NOMO-1 (cell line): Measurements from ENCODE around the gene CEP295NL.
"Not testable (repeated sequence)": the region's sequence is repeated elsewhere in the genome, so short reads cannot be mapped to it uniquely, and the experiment has no call there.

ENCODE experiments used
- DNase-seq, 2 experiments: peaks; one replicate each; lab custom pipeline; 2025; ENCODE audit not compliant: unreplicated experiment in 2 of 2; lab: John Stamatoyannopoulos, UW

The CEP295NL gene

DNA sequence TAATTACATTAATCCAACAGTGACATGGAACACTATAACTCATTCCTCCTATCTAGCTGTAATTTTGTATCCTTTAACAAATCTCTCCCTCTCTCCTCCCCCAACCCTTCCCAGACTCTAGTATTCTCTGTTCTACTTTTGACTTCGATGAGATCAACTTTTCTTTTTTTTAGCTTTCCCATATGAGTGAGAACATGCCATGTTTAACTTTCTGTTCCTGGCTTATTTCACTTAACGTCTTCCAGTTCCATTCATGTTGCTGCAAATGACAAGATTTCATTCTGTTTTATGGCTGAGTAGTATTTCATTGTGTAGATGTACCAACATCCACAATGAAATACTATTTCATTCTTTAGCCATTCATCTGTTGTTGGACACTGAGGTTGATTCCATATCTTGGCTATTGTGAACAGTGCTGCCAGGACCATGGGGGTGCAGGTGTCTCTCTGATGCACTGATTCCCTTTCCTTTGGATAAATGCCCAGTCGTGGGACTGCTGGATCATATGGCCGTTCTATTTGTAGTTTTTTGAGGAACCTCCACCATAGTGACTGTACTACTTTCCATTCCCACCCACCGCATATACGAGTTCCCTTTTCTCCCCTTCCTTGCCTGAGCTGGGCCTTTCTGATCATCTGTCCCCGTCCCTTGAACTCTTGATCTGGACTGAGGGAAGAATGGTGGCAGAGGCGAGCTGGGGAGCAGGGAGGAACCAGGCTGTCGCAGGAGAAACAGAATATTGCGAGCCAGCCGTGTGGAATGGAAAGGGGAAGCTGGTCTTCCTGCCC, 7.7 kb upstream of the CEP295NL start:
- DNase-seq: peak; percentile 60 to 80

DNA sequence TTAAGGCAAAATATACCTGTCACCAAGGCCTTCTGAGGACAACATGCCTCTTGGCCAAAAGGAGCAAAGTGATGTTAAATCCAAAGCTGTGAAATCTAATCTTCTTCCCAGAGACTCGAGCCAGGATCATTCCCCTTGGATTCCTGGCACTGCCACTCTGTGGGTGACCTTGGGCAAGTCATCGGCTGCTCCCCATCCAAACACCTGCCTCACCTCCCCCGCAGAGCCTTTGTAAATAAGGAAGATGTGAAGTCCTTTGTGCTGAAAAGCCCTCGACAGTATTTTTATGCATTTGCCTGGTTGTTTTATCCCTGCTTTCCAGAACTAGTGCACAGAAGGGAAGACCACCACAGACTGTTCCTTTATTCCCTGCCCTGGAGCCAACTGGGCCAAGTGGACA, 5.4 kb upstream of the CEP295NL start:
- DNase-seq: no peak

DNA sequence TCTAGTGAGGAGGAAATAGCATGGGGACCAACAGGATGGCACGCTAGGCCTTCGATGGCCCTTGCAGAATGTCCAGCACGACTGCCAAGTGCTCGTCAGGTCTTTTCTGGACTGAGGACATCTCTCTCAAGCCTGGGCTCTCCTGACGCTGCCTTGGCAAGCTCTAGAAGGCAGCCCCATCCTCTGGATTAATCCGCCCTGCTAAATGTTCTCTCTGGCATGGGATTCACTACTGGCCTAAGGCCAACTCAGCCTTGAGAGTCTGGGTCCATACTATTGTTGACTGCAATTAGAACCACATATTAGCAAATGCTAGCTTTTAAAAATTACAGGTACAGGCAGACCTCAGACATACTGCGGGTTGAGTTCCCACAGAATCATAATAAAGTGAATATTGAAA, 2.5 kb upstream of the CEP295NL start:
- DNase-seq: no peak

DNA sequence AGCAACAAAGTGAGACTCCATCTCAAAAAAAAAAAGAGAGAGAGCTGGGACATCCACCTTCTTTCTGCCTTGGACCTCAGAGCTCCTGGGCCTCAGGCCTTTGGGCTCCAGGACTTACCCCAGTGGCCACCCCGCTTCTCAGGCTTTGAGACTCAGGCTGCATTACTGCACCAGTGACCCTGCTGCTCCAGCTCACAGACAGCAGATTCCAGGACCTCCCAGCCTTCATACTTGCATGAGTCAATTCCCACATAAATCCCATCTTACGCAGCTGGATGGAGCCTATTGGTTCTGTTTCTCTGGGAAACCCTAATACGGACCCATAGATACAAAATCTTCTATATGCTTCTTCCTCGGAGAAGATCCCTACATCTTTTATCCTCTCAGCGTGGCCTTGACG, 2.1 kb upstream of the CEP295NL start:
- DNase-seq: no peak

DNA sequence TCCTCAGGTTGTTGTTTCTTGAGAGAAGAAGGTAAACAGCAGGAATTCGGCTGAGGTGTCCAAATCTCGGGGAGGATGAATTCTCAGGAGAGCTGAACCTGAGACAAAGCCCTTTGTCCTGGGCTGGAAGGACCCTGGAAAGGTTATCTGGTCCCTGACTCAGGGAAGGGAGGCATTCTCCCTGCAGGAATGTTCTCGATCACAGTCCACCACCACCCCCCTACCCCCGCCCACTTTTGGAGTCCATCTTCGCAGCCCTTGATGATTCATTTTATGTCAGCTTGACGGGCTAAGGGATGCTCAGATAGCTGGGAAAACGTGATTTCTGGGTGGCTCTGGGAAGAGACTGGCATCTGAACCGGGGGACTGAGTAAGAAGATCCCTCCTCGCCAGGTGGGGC, 1.4 kb upstream of the CEP295NL start:
- DNase-seq: no peak

DNA sequence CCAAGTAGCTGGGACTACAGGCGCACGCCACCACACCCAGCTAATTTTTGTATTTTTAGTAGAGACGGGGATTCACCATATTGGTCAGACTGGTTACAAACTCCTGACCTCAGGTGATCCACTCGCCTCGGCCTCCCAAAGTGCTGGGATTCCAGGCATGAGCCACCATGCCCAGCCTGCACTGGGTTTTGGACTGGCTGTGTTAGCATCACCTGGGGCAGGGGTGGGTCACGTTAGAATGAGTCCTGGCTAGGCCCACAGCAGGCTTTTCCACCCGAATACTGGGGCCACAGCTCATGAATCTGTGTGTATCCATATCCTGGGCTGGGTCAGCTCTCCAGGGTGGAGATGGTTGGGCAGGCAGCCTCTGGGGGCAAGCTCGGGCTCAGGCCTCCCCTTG, 770 bp downstream of the CEP295NL start:
- DNase-seq: not testable (repeated sequence)

DNA sequence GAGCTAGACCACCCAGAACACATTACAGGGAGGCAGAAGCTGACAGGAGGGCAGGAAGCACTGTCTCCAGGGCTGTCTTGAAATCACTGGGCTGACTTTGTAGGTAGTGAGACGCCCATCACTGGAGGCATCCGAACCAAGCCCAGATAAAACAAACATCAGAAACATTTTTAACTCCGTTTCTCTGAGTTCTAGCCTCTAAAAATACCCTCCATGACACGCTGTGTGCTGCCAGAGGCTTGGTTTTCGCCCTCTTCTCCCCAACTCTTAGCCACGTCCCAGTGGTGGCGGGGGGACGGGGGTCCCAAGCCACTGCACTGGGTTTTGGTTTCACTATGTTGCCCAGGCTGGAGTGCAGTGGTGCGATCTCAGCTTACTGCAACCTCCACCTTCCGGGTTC, 1.2 kb downstream of the CEP295NL start:
- no peak for DNase-seq

DNA sequence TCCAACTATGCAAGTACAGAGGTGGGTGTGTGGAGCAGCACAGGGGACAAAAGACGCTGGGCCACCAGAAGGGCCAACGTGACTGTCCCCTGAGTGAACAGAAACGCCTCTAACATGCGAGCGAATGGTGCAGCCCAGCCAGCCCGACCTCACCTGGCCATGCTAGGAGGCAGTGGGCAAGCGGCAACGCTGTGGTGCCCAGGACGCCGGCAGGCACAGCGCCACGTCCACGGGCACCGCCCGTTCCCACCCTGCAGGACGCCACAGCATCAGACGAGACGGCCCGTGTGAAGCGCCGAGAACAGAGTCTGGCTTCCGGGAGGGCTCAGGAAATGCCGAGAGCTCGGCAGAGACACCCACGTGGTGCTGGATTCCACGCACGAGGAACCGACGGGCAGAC, 2.2 kb downstream of the CEP295NL start:
- no peak for DNase-seq

DNA sequence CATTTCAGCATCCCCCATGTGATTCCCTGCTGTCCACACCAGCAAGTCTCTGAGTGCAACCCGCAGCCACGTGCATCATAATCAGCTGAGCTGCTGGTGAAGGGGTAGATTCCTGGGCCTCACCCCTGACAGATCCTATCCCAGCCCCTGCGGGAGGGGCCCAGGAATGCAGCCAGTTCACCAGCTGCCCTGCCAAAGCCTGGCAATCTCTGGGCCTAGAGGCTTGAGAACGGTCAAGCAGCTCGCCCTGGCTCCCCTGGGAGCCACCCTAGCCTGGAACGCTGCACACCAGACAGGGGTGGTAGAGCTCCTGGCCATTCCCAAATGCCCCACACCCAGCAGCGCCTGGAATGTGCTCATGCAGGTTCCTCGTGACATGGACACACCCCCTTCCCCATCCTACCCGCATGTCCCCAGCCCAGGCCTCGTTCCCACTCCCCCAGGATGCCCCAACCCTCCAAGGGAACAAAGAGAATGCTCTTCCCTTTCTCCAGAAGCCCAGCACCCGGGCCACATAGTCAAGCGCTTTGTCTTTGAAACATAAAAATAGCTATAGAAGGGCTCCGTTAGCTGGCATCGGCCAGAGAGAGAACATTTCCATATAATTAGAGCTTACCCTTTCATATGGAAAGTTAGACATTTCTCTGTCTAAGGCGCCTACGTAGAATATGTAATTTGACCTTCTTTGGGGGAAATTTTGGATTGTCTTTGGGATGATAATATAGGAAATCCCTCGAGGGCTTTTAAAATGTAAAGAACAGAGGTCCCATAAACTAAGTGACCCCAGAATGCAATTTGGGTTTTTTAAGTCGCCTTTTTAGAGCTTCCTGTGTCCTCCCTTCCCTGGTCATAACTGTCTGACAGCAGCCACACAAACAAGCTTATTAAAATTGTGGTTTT, 3.4 kb downstream of the CEP295NL start:
- no peak for DNase-seq

DNA sequence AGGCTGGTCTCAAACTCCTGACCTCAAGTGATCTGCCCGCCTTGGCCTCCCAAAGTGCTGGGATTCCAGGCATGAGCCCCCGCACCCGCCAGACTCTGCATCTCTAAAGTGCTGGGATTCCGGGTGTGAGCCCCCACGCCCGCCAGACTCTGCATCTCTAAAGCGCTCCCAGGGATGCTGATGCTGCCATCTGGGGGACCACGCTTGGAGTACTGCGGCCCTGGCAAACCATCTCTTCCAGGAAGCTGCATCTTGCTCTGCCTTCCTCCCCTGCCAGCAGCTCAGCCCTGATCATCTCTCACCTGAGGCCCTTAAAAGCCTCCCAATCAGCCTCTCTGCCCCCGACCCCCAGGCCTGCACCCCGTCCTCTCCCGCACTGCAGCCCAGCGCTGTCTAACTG, 4.1 kb downstream of the CEP295NL start:
- no peak for DNase-seq

DNA sequence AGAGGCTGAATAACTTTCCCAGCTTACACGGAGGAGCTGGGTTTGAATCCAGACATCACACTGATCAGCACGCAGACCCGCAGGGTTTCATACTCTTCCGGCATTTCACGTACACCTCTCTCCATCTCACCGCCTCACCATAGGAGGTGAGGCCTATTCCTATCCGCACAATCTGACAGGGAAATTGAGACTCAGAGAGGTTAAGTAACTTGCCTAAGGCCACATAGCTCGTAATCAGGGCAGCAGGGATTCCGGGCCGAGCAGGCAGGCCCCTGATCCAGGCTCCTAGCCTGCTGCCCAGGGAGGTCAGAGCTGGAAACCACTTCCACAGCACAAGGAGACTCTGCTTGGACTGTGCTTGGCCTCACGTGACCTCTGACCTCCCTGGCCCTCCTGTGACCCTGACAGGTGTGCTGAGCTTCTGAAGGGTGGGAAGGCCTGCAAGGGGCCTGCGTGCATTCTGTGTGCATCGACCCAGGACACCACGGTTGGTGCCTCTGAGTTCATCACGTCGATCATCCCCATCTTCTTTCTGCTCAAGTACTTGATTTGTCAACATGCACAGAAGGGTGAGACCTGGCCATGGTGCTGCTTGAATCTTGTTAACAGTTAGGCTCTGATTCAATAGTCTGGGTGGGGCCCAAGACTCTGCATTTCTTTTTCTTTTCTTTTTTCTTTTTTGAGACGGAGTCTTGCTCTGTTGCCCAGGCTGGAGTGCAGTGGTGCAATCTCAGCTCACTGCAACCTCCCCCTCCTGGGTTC, 4.7 kb downstream of the CEP295NL start:
- DNase-seq: no peak

DNA sequence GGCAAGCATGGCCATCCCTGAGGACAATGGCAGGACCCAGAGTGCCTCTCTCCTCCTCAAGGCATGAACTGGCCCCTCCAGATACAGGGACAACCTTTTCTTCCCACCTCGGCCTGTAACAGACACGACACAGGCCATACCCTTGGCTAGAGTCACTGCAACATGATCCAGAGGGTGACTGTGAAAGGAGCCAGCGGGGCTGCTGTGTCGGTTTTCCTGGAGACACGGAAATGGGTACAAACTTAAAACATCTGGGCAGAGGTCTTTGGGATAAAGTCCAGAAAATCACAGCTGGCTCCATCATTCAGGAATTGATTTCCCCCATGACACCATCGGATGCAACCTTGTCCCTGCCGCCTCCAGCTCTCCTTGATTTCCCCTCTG, 5.3 kb downstream of the CEP295NL start:
- DNase-seq: no peak

DNA sequence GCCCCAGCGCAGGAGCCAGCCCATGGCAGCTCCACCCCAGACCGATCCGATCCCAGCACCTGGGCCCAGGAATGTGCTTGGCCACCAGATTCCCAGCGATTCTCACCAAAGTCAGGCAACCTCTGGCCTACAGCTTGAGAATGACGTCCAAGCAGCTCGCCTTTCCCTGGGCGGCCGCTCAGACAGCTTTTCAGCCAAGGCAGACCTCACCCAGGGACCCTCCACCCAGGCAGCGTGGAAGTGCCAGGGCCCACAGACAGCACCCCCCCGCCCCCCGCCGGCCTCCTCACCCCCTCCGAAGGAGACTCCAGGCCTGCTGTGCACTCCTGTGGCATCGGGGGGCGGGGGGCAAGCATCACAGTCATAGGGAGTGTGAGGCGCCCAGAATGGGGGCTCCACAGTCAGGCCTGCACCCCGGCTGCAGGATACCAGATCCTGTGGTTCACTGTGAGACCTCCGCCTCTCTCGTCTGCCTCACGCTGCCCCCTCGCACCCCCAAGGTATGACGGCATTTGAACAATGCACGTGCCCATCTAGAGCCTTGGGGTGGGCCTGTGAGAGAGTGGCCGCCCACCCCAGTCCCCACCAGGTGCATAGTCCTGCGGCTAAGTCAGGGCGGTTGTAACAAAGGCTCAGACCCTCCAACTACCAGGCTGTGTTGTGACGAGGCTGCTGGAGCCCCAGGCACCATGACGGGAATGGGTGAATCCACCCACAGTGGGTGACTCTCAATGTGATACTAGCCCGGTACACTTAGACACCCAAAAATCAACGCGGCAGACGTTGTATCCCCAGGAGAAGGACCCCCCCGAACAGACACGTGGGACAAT, 6.0 kb downstream of the CEP295NL start:
- DNase-seq: no peak

DNA sequence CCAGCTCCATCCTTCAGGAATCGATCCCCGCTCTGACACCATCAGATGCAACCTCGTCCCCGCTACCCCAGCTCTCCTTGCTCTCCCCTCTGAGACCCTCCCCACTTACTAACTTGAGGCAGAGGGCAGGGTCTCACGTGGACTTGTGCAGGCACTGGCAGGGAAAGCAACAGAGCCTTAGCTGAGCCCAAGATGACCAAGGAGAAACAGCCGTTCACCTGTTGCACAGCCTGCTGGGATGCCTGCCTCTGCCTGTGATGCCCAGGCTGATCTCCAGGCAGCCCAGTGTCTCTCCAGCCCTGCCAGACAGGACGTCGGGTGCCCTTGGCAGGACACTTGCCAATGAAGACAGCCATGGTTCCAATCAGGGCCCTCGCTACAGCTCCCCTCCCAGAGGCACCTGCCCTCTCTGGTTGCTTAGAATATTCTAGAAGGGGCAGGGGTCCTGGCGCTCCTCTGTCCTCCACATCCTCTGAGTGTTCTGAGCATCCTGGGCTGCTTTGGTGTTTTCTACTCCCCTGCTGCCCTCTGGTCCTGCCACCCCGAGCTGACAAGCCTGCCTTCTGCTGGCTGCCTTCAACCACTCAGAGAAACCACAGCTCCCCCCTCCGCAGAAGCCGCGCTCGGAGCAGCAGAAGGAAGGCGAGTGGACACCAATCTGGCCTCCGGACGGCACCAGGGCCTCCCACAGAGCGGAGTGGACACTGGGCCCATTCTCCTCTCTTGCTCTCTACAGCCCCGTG, 6.7 kb downstream of the CEP295NL start:
- no peak for DNase-seq

DNA sequence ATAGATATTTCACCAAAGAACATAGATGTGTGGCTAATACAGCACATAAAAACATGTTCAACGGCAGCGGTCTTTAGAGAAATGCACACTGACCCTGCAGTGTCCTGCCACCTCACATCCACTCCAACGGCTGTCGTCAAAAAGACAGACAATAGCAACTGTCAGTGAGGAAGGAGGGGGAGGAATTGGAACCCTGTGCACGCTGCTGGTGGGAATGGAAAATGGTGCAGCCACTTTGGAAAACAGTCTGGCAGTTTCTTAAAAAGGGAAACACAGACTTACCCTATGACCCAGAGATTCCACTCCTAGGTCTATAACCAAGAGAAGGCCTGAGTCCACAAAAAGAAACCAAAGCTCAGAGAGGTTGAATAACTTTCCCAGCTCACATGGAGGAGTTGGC, 7.7 kb downstream of the CEP295NL start:
- DNase-seq: no peak

DNA sequence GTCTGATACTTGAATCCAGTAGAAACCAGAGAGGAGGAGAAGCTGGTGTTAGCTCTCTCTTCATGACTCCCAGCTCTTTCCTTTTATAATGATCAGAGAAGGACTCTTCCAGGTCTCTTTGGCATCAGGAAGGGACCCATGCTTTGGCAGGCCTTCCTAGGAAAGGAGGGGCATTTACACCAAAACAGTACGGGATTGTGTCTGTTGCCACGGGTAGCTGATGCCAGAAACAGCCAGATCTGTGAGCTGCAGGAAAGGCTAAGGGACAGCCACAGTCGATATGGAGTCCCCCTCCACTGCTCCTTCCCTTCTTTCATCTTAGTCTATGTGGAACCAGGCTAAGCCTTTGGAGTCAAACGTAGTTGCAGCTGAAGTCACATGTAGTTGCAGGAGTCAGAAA, 9.3 kb downstream of the CEP295NL start:
- DNase-seq: no peak

DNA sequence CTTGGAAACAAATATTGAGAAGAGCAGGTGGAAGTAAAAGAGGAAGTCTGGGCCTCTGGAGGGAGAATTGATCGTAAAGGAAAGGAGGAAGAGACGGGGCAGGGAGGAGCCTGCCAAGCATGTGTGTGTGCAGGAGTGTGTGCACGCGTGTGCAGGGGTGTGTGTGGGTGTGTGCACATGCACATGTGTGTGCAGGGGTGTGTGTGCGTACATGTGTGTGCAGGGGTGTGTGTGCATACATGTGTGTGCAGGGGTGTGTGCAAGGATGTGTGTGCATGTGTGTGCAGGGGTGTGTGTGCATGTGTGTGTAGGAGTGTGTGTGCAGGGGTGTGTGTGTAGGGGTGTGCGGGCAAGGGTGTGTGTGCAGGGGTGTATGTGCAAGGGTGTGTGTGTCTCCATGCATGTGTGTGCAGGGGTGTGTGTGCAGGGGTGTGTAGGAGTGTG, 10.0 kb downstream of the CEP295NL start:
- peak; percentile 61 to 66 for DNase-seq

DNA sequence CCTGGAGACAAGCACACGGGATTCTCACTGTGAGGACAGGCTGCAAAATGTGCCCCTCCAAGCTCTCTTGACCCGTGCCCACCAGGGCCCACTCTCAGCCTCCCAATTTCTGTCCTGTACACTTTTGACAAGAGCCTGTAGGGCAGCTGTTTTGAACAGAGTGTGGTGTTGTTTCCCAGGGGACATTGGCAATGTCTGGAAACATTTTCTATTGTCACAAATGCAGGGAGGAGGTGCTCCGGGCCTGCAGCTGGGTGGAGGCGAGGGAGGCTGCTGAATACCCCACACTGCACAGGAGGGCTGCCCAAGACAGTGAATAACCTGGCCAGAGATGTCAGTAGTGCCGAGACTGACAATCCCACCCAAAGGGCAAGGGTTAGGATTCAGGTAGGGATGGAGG, 10.5 kb downstream of the CEP295NL start:
- no peak for DNase-seq

DNA sequence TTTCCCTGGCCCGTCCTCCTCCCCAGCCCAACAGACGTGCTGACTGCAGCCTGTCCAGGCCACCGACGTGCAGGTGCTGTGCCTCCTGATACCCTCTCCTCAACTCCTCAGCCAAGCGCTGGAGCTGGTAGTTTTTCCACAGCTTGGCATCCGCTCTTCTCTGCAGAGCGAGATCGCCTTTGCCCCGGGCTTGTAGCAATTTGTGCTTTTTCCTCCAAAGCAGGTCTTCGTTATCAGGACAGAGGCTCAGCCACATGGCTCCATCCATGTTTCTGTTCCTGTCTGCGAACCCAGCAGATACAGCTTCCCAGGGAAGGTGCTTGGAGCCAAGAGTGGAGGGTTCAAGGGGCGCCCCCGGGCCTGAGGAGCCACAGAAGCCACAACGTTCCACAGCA, 10.9 kb downstream of the CEP295NL start:
- DNase-seq: no peak
